GM19099 (cell line): ENCODE data around the gene SRGAP1.

Source experiments
- POLR2A ChIP-seq: IDR thresholded peaks from 3 replicates; pipeline ENCODE4 v1.6.1; 2011; ENCODE audit warnings: low read depth; ENCODE audit not compliant: insufficient read length; ENCODE audit errors: extremely low read depth

The SRGAP1 gene

DNA sequence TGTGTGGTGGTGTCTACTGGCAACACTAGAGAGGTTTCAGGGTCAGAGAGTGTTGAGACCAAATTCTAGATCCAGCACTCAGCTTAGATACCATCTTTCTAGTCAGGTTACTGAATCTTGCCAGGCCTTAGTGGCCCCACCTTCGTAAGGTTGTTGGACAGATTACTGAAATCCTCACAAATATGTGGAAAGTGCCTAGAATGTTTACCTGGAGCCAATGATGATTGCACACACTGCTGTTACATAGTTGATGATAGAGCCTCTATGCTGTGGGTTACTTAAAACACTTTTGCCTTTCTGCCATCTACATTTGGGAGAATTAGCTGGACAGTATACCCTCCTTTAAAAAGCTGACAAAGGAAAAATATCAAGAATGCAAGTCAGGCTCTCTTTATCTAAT, 33.2 kb downstream of the SRGAP1 start:
- TF ChIP-seq POLR2A: no peak

DNA sequence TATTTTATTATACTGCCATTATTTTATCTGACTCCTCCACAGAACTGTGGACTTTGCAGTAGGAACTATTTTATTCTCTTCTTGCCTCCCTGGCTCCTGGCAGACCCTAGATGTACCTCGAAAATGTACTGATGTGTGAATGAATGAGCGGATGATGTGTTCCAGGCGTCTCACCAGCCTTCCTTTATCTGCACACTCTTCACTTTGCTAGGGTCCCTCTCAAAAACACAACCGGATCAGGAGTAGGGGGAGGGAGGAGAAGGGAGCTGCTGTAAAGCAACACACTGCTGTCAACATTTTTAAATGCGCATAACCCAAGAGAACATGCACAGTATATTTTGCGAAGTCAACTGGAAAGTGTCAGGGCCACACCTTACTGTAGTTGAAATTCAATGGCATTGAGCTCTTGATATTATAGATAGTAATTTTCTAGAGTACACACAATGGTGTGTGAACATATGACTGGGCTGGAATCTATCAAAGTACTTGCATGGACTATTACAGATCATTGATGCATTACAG, 36.3 kb downstream of the SRGAP1 start:
- TF ChIP-seq POLR2A: no peak

DNA sequence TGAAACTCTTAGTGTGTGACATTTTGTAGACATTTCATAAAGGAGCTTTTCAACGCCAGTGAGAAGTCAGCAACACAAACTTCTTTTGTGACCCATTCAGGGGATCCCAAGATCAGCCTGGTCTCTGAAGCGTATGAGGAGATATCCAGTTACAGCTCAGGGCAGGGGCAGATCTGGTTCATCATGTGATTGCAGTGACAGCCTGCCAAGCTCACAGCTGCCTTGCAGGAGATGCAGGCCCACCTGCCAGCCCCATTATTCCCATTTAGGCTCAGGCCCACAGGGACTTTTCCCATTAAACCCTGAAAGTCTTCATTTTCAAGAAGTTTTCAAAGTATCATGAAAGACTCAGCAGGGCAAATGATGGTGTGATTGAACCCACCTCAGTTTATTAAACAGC, 38.3 kb downstream of the SRGAP1 start:
- no peak for TF ChIP-seq POLR2A

DNA sequence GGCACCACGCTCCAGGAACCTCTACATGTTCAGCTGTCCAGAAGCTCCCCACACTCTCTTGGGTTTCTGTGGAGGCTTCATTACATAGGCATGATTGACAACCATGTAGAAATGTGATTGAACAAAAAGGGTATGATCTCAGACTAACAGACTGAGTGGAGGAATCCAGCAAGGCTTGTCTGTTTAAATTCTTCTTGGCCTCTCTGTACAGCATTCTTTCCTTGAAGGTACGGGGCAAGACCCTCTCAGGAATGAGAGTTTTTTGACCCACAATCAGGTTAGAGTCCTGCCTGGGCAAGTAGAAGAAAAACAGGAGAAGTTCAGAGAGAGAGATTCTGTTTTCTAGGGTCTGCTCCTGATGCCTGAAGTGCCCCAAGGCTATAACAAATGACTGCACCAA, 40.9 kb downstream of the SRGAP1 start:
- TF ChIP-seq POLR2A: no peak

- TF ChIP-seq POLR2A: no peak
Measured at GRCh38 chr12:63888908-63889635, 44.6 kb downstream of the SRGAP1 start.

DNA sequence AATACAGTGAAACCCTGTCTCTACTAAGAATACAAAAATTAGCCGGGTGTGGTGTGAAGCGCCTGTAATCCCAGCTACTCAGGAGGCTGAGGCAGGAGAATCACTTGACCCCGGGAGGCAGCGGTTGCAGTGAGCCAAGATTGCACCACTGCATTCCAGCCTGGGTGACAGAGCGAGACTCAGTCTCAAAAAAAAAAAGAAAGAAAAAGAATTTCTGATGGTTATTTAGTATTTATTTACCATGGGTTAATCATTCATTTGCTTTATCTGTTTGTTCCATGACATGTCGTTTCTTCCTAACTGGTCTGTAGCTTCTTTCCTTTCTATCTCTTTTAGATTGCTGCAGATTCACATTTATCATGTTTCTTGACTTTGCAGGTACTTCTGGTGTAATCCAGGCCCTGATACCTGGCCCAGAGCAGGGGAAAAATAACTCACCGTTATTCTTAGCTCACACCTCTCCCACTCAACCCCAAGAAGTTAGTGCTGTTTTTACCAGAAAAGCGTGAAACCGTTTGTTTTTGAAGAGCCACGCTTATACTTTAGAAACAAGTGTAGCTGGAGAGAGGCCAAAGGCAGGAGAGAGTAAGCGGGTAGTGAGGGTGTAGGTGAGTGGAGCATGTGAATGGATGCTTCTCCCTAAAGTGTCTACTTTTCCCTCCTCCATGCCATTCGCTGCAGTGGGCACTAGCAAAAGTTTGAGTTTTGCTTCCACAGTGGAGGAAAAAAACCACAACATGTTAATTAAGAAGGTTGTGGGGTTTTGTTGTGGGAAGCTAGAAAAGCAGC, 45.4 kb downstream of the SRGAP1 start:
- TF ChIP-seq POLR2A: no peak

DNA sequence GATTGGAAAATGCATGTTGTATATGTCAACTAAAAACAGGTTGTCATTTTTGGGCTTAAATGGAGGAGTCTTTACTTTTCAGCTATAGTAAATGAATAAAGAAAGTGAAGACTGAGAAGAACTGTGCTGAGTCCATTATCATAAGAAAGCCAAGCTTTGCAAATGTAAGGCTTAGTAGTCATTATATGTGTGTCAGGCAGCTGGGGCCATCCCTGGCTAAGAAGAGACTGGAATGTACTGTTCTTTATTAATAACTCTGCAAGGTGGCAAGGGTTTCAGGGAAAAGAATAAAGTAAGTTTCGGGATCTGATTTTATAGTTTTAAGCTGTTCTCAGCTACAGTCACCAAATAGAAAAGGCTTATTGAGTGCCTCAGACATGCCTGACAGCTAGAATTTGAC, 48.7 kb downstream of the SRGAP1 start:
- no peak for TF ChIP-seq POLR2A

DNA sequence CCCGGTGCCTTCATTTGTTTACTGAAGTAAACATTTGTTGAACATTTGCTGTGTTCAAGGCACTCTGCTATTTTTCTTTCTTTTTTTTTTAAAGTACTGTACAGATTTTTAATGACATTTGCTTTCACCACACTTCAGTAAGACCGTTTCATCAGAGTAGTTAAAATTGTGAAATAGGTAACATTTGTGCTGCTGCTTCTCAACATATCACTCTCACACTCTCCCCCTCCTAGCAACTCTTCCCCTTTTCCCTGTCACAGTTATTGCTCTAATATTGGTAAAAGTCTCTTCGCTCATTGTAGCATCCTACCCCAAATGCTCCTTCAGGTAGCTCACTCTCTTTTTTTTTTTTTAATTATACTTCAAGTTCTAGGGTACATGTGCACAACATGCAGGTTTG, 49.6 kb downstream of the SRGAP1 start:
- no peak for TF ChIP-seq POLR2A

GRCh38 chr12:63895841-63896240, 51.3 kb downstream of the SRGAP1 start:
- TF ChIP-seq POLR2A: no peak

DNA sequence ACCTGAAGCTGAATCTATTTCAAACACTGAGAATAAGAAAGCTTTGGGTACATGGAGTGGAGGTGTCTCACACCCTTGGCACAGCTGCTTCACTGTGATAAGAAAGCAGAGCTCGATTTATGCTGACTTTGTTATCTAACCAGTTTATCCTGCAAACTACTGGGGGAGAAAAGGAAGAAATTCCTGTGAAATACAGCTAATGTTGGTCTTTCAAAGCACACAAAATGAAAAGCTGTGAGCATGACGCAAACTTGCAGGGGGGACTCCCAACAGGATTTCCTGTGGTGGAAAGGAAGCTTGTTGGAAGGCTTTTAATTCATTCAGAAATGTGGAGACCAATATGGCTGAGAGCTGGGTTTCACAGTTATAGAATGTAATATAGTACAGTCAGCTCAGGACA, 53.4 kb downstream of the SRGAP1 start:
- no peak for TF ChIP-seq POLR2A

DNA sequence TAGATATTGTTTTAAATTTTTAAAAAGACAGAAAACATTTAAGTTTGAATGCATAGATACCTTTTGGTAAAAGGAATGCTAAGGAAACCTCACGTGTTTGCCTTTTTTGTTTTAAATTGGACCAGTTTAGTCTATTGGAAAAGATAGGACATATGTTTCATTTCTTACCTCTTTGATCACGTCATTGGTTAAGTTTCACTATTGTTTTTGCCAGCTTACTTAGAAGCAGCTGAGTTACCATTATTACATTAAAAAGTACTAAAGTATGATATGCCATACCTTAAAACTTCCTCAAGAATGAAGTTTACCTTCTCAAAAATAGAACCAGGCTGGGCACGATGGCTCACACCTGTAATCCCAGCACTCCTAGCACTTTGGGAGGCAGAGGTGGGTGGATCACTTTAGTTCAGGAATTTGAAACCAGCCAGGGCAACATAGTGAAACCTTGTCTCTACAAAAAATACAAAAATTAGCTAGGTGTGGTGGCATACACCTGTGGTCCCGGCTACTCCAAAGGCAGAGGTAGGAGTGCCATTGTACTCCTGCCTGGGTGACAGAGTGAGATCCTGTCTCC, 54.4 kb downstream of the SRGAP1 start:
- no peak for TF ChIP-seq POLR2A

- TF ChIP-seq POLR2A: no peak
Measured at GRCh38 chr12:63899396-63899795, 54.9 kb downstream of the SRGAP1 start.

DNA sequence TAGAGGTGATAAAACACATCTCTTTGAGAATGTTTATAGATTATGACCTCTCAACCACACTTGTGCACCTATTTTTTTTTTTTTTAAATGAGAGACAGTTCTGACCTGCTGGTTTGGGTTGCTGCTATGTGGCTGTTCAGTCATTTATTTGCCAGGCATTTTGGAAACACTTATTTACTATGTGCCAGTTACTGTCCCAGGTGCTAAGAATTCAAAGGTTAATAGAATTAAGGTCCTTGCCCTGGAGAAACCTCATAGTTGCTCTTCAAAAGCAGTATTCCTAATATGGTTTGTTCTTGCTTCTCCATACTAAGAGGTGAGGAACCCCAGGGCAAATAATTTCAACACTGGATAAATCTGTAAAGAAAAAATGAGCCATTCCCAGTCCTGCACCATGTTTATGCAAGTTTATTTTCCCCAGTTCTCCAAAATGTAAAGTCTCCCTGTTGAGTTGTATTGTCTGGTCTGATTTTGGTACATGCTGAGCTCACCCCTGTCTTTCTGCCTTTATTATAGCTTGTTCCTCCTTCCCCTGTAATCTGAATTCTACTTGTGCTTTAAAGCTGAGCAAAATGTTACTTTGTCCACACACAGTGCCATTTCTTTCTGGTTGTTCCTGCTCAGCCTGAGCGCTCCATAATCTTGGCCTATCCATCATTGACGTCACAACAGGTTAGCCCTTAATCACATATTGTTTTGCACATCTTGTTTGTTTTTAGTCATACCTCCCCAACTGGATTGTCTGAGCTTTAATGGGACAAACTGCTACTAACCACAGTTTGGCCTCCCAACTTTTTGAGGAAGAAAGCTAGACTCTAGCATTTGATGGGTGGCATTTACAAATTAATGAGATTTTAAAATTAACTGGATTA, 56.7 kb downstream of the SRGAP1 start:
- no peak for TF ChIP-seq POLR2A

DNA sequence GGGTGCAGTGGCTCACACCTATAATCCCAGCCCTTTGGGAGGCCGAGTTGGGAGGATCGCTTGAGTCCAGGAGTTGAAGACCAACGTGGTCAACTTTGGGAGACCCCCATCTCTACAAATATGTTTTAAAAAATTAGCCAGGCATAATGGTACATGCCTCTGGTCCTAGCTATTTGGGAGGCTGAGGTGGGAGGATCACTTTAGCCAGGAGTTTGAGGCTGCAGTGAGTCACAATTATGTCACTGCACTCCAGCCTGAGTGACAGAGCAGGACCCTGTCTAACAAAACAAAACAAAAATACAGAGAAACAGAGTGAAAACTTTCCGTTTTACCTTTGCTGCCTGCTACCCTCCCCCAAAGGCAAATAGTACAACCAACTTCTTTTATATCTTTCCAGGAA, 60.2 kb downstream of the SRGAP1 start:
- TF ChIP-seq POLR2A: no peak

DNA sequence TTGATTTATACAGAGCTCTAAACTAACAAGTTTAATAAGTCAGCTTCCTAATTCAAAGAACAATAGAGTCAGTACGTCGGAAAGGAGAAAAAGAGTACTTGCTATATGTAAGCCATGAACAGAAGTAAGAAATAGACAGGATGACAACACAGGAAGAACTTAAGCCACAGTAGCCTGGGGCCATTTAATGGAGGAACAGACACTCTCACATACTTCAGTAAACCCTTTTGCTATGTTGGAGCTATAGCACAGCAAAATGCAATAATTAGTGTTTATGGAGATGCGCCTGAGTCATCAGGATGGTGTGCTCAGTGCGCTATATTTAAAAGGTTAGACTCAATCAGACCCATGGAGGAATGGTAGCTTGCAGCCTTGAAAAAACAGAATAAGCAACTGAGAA, 61.0 kb downstream of the SRGAP1 start:
- TF ChIP-seq POLR2A: no peak
